H54 (cell line): ENCODE data around the gene POLE.

Source experiments
- DNase-seq: peaks from one replicate; pipeline ENCODE4 v3.0.0; 2011; ENCODE audit warnings: low spot score, mixed read lengths; ENCODE audit not compliant: insufficient read length
- FAIRE-seq: peaks from 3 replicates; lab custom pipeline; 2011; peaks lifted over from hg19 to GRCh38; lab: Jason Lieb, UNC
- POLR2A ChIP-seq: IDR thresholded peaks from 2 replicates; pipeline ENCODE4 v1.6.1; 2011; ENCODE audit warnings: low read depth, mild to moderate bottlenecking, low read length

Gene POLE

DNA sequence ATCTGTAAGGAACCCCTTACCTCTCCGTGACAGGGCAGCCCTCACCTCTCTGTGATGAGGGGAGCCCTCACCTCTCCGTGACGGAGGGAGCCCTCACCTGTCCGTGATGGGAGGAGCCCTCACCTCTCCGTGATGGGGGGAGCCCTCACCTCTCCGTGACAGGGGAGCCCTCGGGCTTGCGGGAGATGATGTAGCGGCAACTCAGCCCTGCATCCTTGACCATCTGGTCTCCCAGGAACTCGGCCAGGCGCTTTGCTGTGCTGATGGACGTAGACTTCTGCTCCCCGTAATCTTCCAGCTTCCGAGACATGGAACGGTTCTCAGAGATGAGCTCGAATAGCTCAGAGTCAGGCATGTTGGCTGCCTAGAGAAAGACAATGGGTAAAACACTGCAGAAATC lies 28.0 kb downstream of the POLE start:
- FAIRE-seq (no peak), DNase-seq (no peak)
- no peak for TF ChIP-seq POLR2A

DNA sequence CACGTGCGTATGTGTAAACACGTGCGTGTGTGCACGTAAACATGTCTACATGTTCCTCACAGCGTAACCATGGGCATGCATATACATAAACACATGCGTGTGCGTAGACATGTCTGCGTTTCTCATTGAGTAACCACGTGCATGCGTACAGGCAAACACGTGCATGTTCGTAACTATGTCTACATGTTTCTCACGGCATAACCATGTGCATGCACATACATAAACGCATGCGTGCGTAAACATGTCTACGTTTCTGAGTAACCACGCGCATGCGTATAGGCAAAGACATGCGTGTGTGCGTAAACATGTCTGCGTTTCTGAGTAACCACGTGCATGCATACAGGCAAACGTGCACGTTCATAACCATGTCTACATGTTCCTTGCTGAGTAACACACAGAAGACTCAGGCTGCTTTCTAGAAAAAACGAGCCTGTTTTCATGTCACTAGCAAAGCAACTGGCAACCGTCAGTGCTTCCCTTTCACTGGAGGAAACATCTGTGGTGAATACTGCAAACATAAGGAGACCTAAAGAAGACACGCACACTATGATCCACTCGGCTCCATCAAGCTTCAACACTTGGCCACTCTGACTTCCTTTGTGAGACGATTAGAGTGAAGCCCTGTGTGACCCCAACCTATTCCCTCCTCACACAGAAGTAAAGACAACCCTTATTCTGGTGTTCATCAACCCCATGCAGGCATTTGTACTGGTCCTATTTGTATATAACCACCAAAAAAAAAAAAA lies 28.8 kb downstream of the POLE start:
- FAIRE-seq (no peak), DNase-seq (no peak)
- TF ChIP-seq POLR2A, result no peak

DNA sequence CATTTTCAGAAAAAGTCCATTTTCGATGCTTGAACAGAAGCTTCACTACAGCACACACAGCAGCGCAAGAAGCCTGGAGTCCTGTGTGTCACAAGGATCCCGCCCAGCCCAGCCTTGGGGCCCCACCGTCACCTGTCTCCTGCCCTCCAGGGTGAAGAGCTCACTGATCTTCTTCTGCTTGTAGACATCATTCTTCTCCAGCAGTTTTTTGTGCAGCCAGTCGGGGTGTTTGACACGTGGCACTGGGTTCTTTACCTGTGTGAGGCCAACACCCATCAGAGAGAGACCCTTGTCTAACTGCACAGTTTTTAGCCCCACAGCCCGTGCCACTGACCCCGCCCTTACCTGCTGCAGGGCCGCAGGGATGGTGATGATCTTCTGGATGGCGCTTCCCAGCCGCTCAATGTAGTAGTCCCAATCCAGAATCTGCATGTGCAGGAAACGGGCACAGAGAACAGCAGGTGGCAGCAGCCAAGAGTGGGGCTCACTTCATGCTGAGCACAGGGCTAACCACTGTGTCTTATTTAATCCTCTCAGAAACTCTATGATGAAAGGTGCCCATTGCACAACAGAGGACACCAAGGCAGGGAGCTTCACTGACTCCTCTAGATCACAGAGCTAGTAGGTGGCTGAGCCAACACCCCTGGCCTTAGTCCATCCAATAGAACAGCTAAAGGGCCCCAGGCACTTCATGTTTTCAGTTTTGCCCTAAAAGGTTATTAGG lies 30.0 kb downstream of the POLE start:
- FAIRE-seq (no peak), DNase-seq (no peak)
- TF ChIP-seq POLR2A, result no peak

DNA sequence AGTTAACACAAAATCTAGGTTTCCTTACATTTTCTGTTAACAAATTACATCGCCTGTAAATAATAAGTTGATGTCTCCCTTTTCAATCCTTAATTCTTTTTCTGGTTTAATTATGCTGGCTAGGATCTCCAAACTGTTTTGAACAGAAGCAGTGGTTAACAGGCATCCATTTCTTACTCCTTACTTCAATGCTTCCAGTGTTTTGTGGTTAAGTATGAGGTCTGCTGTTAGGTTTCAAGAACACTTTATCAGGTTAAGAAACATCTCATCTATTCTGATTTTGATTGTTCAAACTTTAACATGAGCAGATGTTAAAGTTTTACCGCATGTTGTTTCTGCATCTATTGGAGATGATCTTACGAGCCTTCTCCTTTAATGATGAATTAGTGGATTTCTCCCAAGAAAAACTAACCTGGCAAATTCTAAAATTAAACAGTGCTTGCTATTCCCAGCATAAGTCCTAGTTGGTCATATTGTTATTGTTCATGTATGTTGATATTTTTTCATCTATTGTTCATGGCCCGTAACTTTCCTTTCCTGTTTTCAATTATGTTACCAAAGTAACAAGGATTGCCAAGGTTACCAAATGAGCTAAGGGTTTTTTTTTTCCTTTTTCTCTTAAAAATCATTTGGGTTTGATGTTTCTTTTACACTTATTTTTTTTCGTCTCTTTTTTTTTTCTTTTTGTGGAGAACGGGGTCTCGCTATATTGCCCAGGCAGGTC lies 33.4 kb downstream of the POLE start:
- DNase-seq (no peak), FAIRE-seq (no peak)
- no peak for TF ChIP-seq POLR2A

DNA sequence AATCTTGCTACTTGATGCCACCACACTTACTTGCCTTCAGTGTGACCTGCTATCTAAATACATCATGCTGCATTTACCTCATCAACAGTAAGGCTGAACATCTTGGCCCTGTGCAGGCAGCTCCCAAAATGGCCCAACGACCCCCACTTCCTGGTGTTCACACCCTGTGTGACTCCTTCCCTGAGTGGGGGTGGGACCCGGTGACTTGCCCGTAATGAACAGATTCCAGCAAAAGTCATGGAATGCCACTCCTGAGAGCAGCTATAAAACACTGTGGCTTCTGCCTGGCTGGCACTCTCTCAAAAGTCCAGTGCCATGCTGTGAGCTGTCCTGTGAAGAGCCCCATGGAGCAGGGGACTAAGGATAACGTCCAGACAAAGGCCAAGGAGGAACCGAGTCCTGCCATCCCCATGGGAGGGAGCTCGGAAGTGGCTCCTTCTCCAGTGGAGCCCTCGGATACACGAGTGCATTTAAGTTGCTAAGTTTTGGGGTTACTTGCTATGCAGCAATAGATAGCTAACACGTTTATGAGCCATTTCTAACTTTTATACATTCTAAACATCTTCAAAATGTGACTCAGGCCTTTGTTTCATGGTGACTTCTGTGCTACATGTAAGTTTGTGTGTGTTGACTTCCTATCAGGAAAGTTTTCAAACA lies 35.6 kb downstream of the POLE start:
- no peak for FAIRE-seq
- no peak for TF ChIP-seq POLR2A
- DNase-seq, result no peak

DNA sequence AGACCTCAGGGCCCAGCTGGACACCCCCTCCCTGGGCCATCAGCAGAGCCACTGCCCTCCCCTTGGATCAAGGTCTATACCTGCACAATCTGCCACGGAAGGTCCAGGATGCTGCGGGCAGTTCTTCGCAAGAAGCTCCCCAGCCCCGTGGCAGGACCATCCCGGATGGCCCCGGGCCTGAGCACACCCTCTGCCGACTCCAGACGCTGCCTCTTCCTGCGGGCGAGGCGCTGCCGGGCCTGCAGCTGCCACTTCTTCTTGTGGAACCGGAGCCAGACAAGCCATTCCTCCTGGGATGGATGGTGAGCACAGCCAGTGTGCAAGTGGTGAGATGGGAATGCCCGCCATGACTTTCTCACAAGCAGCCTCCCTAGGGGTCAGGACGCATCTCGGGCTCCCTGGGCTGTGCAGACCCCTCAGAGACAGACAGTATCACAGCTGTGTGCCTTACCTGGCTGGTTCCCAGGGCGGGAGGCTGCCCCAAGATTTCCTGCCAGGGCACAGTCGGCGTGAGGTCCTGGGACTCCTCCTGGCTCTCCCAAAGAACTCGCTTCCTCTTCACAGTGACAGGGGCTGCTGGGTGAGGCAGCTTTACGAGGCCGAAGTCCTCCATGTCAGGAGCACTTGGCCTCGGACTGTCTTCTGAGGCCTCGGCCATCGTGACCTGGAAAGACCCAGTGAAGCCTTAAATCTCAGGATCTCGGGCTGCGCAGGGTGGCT lies 37.8 kb downstream of the POLE start:
- FAIRE-seq (no peak), DNase-seq (no peak)
- no peak for TF ChIP-seq POLR2A

DNA sequence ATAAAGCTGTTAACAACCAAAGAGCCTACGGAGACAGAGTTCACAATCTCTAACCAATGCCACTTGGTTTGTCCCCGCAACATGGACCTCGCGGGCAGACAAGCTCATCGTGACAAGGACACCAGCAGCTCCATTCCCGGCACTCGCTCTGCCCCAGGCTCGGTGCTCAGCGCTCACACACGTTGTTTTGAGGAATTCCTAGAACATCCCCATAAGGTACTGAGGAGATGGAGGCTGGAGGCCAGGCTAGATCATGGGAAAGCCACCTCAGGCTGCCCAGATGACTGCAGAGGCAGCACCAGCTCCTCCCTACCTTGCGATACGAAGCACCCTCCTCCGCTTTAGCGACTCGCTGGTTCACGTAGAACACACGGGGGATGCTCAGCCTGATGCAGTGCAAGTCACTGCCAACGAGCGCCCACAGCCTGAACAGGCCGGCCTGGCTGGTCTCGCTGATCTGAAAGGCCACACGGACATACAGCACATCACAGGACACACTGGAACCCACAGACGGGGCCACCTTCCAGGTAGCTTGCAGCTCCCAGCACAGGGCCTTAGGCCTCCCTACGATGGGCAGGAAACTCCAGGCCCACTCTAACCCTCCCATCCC lies 38.4 kb downstream of the POLE start:
- DNase-seq (no peak), FAIRE-seq (no peak)
- TF ChIP-seq POLR2A, result no peak

DNA sequence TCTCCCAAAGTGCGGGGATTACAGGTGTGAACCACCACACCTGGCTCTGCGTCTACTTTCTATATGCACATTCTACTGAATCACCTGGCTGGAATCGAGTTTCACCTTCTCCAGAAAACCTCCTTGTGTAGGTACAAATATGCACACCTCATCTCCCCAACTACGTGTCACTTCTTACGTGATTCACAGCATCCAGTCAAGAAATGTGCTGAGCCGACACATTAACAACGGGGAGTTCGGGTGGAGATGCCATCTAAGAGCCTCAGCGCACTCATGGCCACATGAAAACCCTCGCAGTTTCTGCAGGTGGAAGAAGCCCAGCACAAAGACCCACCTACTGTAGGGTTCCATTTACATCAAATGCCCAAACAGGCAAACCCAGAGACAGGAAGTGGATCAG lies 39.3 kb downstream of the POLE start:
- DNase-seq (no peak), FAIRE-seq (no peak)
- no peak for TF ChIP-seq POLR2A

DNA sequence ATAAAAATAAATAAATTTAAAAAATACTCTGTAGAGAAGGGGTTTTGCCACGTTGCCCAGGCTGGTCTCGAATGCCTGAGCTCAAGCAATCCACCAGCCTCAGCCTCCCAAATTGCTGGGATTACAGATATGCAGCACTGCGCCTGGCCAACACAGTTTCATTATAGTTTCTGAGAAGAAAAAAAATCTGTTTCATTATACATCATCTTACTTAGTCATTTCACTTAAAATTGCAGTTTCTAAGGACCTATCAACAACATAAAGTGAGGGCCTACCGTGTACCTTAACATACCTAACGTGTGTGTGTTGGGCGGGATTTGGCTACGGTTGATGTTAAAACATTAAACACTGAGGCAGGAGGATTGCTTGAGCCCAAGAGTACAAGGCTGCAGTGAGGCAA lies 40.3 kb downstream of the POLE start:
- FAIRE-seq (no peak), DNase-seq (no peak)
- no peak for TF ChIP-seq POLR2A

DNA sequence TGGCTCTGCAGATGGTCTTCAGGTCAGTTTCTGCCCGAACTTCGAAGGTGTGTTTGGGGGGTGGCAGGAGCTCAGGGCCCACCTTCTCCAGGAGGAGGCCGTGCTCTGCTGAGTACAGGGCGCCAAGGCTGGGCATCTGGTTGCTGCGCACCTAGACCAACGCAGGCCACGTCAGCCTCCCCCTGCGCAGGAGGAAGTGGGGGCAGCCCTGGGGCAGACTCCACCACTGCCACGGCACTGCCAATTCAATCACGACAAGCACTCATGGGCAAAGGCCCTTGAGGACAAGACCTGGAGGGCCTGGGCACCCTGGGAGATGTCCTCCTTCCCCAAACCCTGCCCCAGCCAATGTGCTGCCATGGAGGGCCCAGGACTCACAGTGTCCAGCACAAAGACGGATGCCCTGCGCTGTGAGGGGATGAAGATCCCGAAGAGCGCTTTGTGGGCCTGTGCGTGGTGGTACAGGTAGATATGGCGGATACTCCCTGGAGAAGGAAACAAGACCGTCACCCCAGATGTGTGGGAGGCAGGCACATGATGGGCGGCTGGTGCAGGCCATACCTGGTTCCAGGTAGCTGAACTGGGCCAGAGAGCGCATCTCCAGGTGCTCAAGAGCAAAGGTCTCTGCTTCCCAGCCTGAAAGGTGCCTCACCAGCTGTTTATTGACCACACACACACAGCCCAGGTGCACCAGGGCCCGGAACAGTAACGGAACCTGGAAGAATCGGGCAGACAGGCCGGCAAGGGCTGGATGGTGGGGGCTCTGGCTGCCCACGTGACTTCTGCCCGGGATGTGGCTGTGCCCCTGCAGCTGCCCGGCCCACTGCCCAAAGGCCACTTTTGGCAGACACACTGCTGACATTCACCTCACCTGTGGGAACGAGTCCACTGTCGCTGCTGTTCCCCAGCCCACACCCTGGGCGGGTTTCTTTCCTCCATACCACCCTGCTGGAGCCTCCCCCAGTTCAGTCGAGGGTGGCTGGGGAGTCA lies 44.0 kb downstream of the POLE start:
- FAIRE-seq (no peak), DNase-seq (no peak)
- no peak for TF ChIP-seq POLR2A

DNA sequence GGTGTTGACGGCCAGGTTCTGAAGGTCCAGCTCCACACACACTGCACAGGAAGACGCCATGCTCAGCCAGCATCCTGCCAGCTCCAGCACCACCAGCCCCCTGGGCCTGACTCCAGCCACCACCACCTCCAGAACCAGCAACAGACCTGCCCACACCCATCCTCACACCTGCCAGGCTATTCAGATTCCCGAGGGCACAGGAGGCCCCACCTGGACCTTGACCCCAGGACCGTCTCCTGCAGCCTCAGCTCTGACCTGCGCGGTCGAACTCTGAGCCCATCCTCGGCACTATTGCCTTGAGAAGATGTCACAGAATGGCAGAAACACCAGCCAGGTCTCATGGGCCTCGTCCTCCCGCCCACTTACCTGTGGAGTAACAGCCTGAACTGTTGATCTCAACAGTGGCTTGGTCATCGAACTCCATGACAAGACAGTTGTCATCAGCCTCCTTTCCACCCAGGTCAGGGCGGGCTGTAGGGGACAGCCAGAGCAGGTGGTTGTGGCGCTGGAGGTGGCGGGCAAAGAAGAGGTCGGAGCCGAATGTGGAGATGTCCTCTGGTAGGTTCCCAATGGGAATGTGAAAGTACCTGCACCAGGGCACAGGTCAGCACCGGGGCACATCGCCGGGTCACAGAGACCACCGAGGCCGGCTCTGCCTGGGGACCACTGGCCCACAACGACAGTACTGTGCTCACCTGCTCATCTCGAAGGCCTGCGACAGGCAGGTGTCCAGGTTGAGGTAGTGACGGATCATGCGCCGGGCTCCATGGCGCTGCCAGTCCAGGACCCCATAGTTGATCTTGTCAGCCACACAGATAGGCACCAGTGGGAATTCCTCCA lies 45.1 kb downstream of the POLE start:
- DNase-seq, result no peak
- TF ChIP-seq POLR2A, result no peak
- FAIRE-seq, result no peak
